ENCODE measurements around the gene B3GNT4. TPM values are rescaled to one million over a fixed set of nuclear protein-coding genes. Genes with fewer than 3 reads are reported as not detected.
"Not testable (repeated sequence)": the region's sequence is repeated elsewhere in the genome, so short reads cannot be mapped to it uniquely, and the experiment has no call there.

Gene B3GNT4
- 0.29 TPM in 1 of 2 replicates, not detected in the other for total RNA-seq (2014; rRNA removed; shearing (Covaris generic))

- no peak for DNase-seq (ENCODE audit: low spot score)
These were observed at the start of gene B3GNT4 for GRCh38 chr12:122203301-122204166. Gene B3GNT4, plus strand, starts transcription at chr12:122203709. Its CDS starts 910 bp downstream, at chr12:122204619.

- DNase-seq (ENCODE audit: low spot score), result no peak
These were observed 47.8 kb upstream of the B3GNT4 start for GRCh38 chr12:122155705-122156104.

- no peak for DNase-seq (ENCODE audit: low spot score)
These were observed 44.7 kb upstream of the B3GNT4 start for GRCh38 chr12:122158700-122159285.

GRCh38 chr12:122159882-122160281 is 43.6 kb upstream of the B3GNT4 start:
- no peak for DNase-seq (ENCODE audit: low spot score)

GRCh38 chr12:122160761-122161160 is 42.7 kb upstream of the B3GNT4 start:
- DNase-seq (ENCODE audit: low spot score), result no peak

GRCh38 chr12:122161682-122162081 is 41.8 kb upstream of the B3GNT4 start:
- DNase-seq (ENCODE audit: low spot score), result no peak

GRCh38 chr12:122162976-122163375 is 40.5 kb upstream of the B3GNT4 start:
- DNase-seq (ENCODE audit: low spot score), result no peak

- DNase-seq (ENCODE audit: low spot score), result no peak
These were observed 36.8 kb upstream of the B3GNT4 start for GRCh38 chr12:122166422-122167349.

- DNase-seq (ENCODE audit: low spot score), result no peak
These were observed 36.1 kb upstream of the B3GNT4 start for GRCh38 chr12:122167356-122167925.

GRCh38 chr12:122168492-122168891 is 35.0 kb upstream of the B3GNT4 start:
- no peak for DNase-seq (ENCODE audit: low spot score)

GRCh38 chr12:122171399-122171798 is 32.1 kb upstream of the B3GNT4 start:
- DNase-seq (ENCODE audit: low spot score), result no peak

- no peak for DNase-seq (ENCODE audit: low spot score)
These were observed 31.1 kb upstream of the B3GNT4 start for GRCh38 chr12:122172262-122172939.

- DNase-seq (ENCODE audit: low spot score), result no peak
These were observed 29.2 kb upstream of the B3GNT4 start, which contains the start of gene IL31 for GRCh38 chr12:122174155-122174845. Gene IL31, minus strand, starts transcription at chr12:122174221. Its CDS starts 49 bp downstream, at chr12:122174172.

GRCh38 chr12:122176473-122176872 is 27.0 kb upstream of the B3GNT4 start:
- DNase-seq (ENCODE audit: low spot score), result not testable (repeated sequence)

- DNase-seq (ENCODE audit: low spot score), result no peak
These were observed 20.5 kb upstream of the B3GNT4 start, which contains the start of gene LRRC43 for GRCh38 chr12:122182887-122183587. Gene LRRC43, plus strand, starts transcription at chr12:122183123. Its CDS starts 22 bp downstream, at chr12:122183145.

GRCh38 chr12:122183588-122183940 is 19.9 kb upstream of the B3GNT4 start:
- DNase-seq (ENCODE audit: low spot score), result no peak

- no peak for DNase-seq (ENCODE audit: low spot score)
These were observed 19.0 kb upstream of the B3GNT4 start for GRCh38 chr12:122184517-122184916.

- DNase-seq (ENCODE audit: low spot score), result no peak
These were observed 18.4 kb upstream of the B3GNT4 start for GRCh38 chr12:122185079-122185478.

GRCh38 chr12:122185494-122186082 is 17.9 kb upstream of the B3GNT4 start:
- no peak for DNase-seq (ENCODE audit: low spot score)

Measured in H4 (cell line).